GM10266 (cell line): Measurements from ENCODE around the gene SRF.

Source experiments
- DNase-seq: peaks from one replicate; pipeline ENCODE4 v3.0.0; 2012; ENCODE audit errors: extremely low spot score
- CTCF ChIP-seq: IDR thresholded peaks from 2 replicates; pipeline ENCODE4 v1.5.1; 2012; ENCODE audit warnings: mild to moderate bottlenecking, low read depth; ENCODE audit not compliant: control insufficient read depth, insufficient read depth; ENCODE audit errors: missing control alignments

Gene SRF

GRCh38 chr6:43222418-43223059, 51.5 kb downstream of the SRF start:
- TF ChIP-seq CTCF = no peak
- DNase-seq = no peak

- DNase-seq = no peak
- TF ChIP-seq CTCF = no peak
These were observed 52.1 kb downstream of the SRF start for GRCh38 chr6:43223175-43223574.

- no peak for DNase-seq
- no peak for TF ChIP-seq CTCF
These were observed 55.3 kb downstream of the SRF start for GRCh38 chr6:43226192-43226851.

- peak; percentile 90 for DNase-seq
- TF ChIP-seq CTCF = peak; percentile 98
These were observed 58.1 kb downstream of the SRF start, which contains the start of gene DNPH1 for GRCh38 chr6:43228951-43229802. DNPH1 (minus strand) TSS chr6:43229481; CDS start chr6:43229456, 25 bp downstream.

GRCh38 chr6:43229803-43230620, 58.9 kb downstream of the SRF start:
- TF ChIP-seq CTCF = no peak

GRCh38 chr6:43231053-43231452, 60.0 kb downstream of the SRF start:
- peak; percentile 6 for DNase-seq

More at GRCh38 chr6:43229803-43230620, 58.9 kb downstream of the SRF start:
- DNase-seq = no peak

More at GRCh38 chr6:43231053-43231452, 60.0 kb downstream of the SRF start:
- TF ChIP-seq CTCF = no peak
